Stimulated activated CD4-positive, alpha-beta T cell treated with anti-CD3 and anti-CD28 coated beads, Interleukin-1b, Interleukin-23, amount 100 ng/mL, for 4 hours (primary cell): ENCODE results near the gene APBB1.

ENCODE experiments used
- DNase-seq, 2 donors: peaks; one replicate each; pipeline ENCODE4 v3.0.0-alpha.2; 2020; ENCODE audit warnings: low read depth in 2 of 2

The APBB1 gene

DNA sequence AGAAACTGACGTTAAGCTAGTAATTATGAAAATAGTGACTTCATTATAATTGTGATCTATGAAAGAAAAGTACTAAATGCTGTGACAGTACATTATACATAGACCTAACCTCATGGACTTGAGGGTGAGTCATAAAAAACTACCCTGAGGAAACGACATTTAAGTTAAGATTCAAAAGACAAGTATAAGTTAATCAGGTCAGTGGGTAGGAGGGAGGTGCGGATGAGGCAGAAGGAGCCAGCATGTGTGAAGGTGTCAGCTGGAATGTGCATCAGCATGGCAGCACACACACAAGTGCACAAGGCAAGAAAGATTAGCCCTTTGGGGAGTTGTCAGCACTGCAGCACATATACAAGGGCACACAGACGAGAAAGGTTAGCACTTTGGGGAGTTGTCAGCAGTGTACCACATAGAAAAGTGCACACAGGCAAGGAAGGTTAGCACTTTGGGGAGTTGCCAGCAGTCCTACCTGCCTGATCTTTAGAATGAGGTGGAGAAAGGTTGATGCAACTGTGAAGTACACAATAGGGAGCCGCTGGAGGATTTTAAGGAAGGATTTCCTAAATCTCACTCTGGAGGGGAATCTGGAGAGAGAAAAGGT, 67.0 kb downstream of the APBB1 start:
- no peak for DNase-seq

DNA sequence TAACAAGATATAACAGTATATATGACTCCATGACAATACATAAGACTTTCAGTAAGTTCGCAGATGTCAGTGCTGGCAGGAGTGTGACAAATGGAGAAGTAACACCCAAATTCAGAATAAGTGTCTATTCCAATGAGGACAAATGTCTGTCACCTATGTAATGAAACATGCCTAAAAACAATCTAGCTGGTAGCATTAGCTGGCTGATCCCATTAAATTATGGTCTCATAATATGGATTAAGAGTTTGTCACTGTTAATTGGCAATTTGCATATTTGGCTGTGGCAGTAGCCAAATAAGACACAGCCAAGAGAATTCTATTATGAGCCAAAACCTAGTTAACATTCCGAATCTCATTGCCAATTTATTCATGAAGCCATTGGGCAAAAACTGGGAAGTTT, 68.4 kb downstream of the APBB1 start:
- no peak for DNase-seq

DNA sequence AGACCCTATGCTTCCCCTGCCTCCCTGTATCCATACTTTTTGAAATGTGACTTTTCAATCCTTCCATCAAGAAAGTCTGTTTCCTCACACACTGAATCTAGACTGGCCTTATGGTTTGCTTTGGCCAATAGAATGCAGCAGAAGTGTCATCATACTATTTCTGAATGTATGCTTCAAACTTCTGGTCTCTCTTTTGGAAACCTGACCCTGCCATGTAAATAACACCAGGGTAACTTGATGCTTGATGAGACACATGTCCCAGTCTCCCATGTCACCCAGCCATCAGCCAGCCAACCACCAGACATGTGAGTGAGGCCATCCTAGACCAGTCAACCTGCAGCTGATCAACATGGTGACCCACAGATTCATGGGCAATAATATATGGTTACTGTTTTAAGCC, 68.9 kb downstream of the APBB1 start:
- no peak for DNase-seq

DNA sequence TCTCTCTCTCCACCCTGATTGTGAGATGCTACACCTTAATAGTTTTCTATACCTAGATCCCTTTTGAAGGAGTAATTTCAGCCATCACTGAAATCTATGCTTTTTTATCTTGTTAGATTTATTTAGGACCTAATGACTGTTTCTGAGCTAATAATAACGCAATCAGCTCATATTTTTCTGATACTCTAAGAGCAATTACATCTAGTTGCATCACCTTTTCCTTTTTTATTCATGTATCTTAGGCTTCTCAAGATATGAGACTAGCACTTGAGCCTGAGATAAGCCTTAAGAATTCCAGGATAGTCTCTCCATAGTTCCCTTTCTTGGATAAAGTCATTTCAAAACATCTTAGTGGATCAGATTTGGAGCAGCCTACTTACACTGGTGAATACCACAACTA, 73.5 kb downstream of the APBB1 start:
- no peak for DNase-seq
